Fibroblast of skin of abdomen (primary cell): ENCODE results near the gene TNFRSF6B. TPM values are rescaled to one million over a fixed set of nuclear protein-coding genes. Genes with fewer than 3 reads are reported as not detected.
A peak's percentile ranks its signal among the peaks of the same experiment; 100 is the strongest.
"Not testable (repeated sequence)": the region's sequence is repeated elsewhere in the genome, so short reads cannot be mapped to it uniquely, and the experiment has no call there.

Experiments used
- DNase-seq: peaks from one replicate; pipeline ENCODE4 v3.0.0-alpha.2; 2013
- polyA plus RNA-seq, 2 experiments: library from polyadenylated mRNA; unstranded; fragments of 120-200 nt; gene quantifications; one replicate each; pipeline ENCODE4 v1.2.1, GENCODE V29; 2013; ENCODE audit not compliant: insufficient read length in 2 of 2

TNFRSF6B gene
- polyA plus RNA-seq (2013, experiment 1 of 2; ENCODE audit: insufficient read length), result 8.9 TPM
- polyA plus RNA-seq (2013, experiment 2 of 2; ENCODE audit: insufficient read length), result 9.9 TPM

- DNase-seq, result no peak
Measured at GRCh38 chr20:63696628-63697356, at the start of gene TNFRSF6B. Gene TNFRSF6B (plus strand): TSS chr20:63696652. CDS start chr20:63696768, 116 bp downstream.

GRCh38 chr20:63648190-63648589 is 48.3 kb upstream of the TNFRSF6B start:
- no peak for DNase-seq

- DNase-seq, result no peak
Measured at GRCh38 chr20:63648895-63649589, 47.4 kb upstream of the TNFRSF6B start.

GRCh38 chr20:63650486-63650885 is 46.0 kb upstream of the TNFRSF6B start:
- not testable (repeated sequence) for DNase-seq

GRCh38 chr20:63651942-63652191 is 44.6 kb upstream of the TNFRSF6B start:
- no peak for DNase-seq

GRCh38 chr20:63652192-63652980 is 44.1 kb upstream of the TNFRSF6B start:
- peak; percentile 20 for DNase-seq

GRCh38 chr20:63653041-63653973 is 43.1 kb upstream of the TNFRSF6B start, which contains the start of gene STMN3:
Gene STMN3 (minus strand): TSS chr20:63653424. CDS start chr20:63653345, 79 bp downstream.
- DNase-seq, result peak; percentile 91

- no peak for DNase-seq
Measured at GRCh38 chr20:63653974-63654668, 42.3 kb upstream of the TNFRSF6B start.

- DNase-seq, result no peak
Measured at GRCh38 chr20:63655249-63655648, 41.2 kb upstream of the TNFRSF6B start.

GRCh38 chr20:63656451-63656850 is 40.0 kb upstream of the TNFRSF6B start:
- DNase-seq, result no peak

- DNase-seq, result no peak
Measured at GRCh38 chr20:63657260-63657936, 39.1 kb upstream of the TNFRSF6B start.

- peak; percentile 89 for DNase-seq
Measured at GRCh38 chr20:63657937-63658748, 38.3 kb upstream of the TNFRSF6B start, which contains the start of gene RTEL1. Gene RTEL1 (plus strand): TSS chr20:63658312. CDS start chr20:63659403, 1,091 bp downstream.

GRCh38 chr20:63658749-63659187 is 37.7 kb upstream of the TNFRSF6B start:
- DNase-seq, result peak; percentile 24

- no peak for DNase-seq
Measured at GRCh38 chr20:63659370-63659769, 37.1 kb upstream of the TNFRSF6B start.

GRCh38 chr20:63660174-63660573 is 36.3 kb upstream of the TNFRSF6B start:
- not testable (repeated sequence) for DNase-seq

- DNase-seq, result no peak
Measured at GRCh38 chr20:63660622-63661021, 35.8 kb upstream of the TNFRSF6B start.

- no peak for DNase-seq
Measured at GRCh38 chr20:63661108-63661507, 35.3 kb upstream of the TNFRSF6B start.

- no peak for DNase-seq
Measured at GRCh38 chr20:63661959-63662812, 34.3 kb upstream of the TNFRSF6B start.

GRCh38 chr20:63662813-63663189 is 33.7 kb upstream of the TNFRSF6B start:
- no peak for DNase-seq
